CD14-positive monocyte (primary cell): ENCODE data around the gene KCNN2. TPM values are rescaled to one million over a fixed set of nuclear protein-coding genes. Genes with fewer than 3 reads are reported as not detected.

ENCODE experiments used
- DNase-seq, 3 donors: peaks; one replicate each; pipeline ENCODE4 v3.0.0-alpha.2; 2011 to 2022
- H2AFZ ChIP-seq: 2 replicates; pipeline ENCODE4 v1.6.0; 2012; ENCODE audit warnings: mild to moderate bottlenecking, low read depth, low read length, inconsistent platforms; ENCODE audit not compliant: insufficient read depth, poor library complexity, severe bottlenecking
- H3K27ac ChIP-seq, 2 donors: 1 replicate in 1 of 2; 2 replicates in 1 of 2; pipeline ENCODE4 v1.5.1; 2012 to 2013; ENCODE audit warnings: low read length in 2 of 2, control low read depth in 1 of 2, inconsistent platforms in 1 of 2, low read depth in 1 of 2, mild to moderate bottlenecking in 1 of 2
- H3K27me3 ChIP-seq, 2 donors: one replicate each; pipeline versions ENCODE4 v1.6.0 to v1.6.1; 2011 to 2013; ENCODE audit warnings: low read length in 2 of 2; ENCODE audit not compliant: control insufficient read depth in 2 of 2, insufficient read depth in 2 of 2
- H3K36me3 ChIP-seq, 2 donors: replicated peaks in 1 of 2; 1 replicate in 1 of 2; 2 replicates in 1 of 2; pipeline versions ENCODE4 v1.5.1 to v1.6.1; 2012 to 2013; ENCODE audit warnings: low read length in 2 of 2, control low read depth in 1 of 2, inconsistent platforms in 1 of 2, mild to moderate bottlenecking in 1 of 2; ENCODE audit not compliant: insufficient read depth in 2 of 2, control insufficient read depth in 1 of 2
- H3K4me1 ChIP-seq, 2 donors: 1 replicate in 1 of 2; 2 replicates in 1 of 2; pipeline versions ENCODE4 v1.5.1 to v1.6.1; 2012 to 2013; ENCODE audit warnings: low read length in 2 of 2, control low read depth in 1 of 2, inconsistent platforms in 1 of 2, mild to moderate bottlenecking in 1 of 2, moderate library complexity in 1 of 2; ENCODE audit not compliant: insufficient read depth in 2 of 2, control insufficient read depth in 1 of 2
- H3K4me2 ChIP-seq: replicated peaks from 2 replicates; pipeline ENCODE3; 2012; ENCODE audit warnings: low read length, moderate library complexity, mild to moderate bottlenecking; ENCODE audit not compliant: poor library complexity, severe bottlenecking; ENCODE audit errors: extremely low read depth
- H3K4me3 ChIP-seq, 3 experiments: fragments of 200-600 bp in 1 of 3; sonication (generic) in 1 of 3; replicated peaks in 1 of 3; 1 replicate in 2 of 3; 2 replicates in 1 of 3; pipeline ENCODE4 v1.5.1; 2011 to 2013; ENCODE audit warnings: low read length in 3 of 3, mild to moderate bottlenecking in 3 of 3, control low read depth in 2 of 3, low read depth in 2 of 3, inconsistent platforms in 1 of 3, moderate library complexity in 1 of 3
- H3K79me2 ChIP-seq: 2 replicates; pipeline ENCODE4 v1.6.0; 2012; ENCODE audit warnings: mild to moderate bottlenecking, control low read depth, inconsistent platforms, low read length, moderate library complexity; ENCODE audit not compliant: insufficient read depth
- H3K9ac ChIP-seq: 2 replicates; pipeline ENCODE4 v1.6.0; 2017; ENCODE audit warnings: low read length, mild to moderate bottlenecking; ENCODE audit not compliant: insufficient read depth, poor library complexity, severe bottlenecking
- H3K9me3 ChIP-seq, 2 donors: replicated peaks in 1 of 2; 1 replicate in 1 of 2; 2 replicates in 1 of 2; pipeline versions ENCODE4 v1.5.1 to v1.6.1; 2012 to 2013; ENCODE audit warnings: low read length in 2 of 2, control low read depth in 1 of 2; ENCODE audit not compliant: control insufficient read depth in 1 of 2, insufficient read depth in 1 of 2
- H4K20me1 ChIP-seq: 2 replicates; pipeline ENCODE4 v1.6.0; 2012; ENCODE audit warnings: mild to moderate bottlenecking, low read length, control low read depth, moderate library complexity; ENCODE audit not compliant: insufficient read depth
- H3K27ac Mint-ChIP-seq, 7 donors: one replicate each; pipeline ENCODE4 v1.8.0; 2020; ENCODE audit warnings: mild to moderate bottlenecking in 7 of 7, mixed read lengths in 7 of 7, moderate library complexity in 6 of 7, inconsistent platforms in 2 of 7
- H3K27me3 Mint-ChIP-seq, 3 donors: one replicate each; pipeline ENCODE4 v1.8.0; 2021 to 2022; ENCODE audit warnings: low read depth in 3 of 3, mild to moderate bottlenecking in 3 of 3, mixed read lengths in 3 of 3, moderate library complexity in 3 of 3, inconsistent platforms in 1 of 3
- H3K36me3 Mint-ChIP-seq, 2 donors: one replicate each; pipeline ENCODE4 v1.8.0; 2020; ENCODE audit warnings: mixed read lengths in 2 of 2, inconsistent platforms in 1 of 2, mild to moderate bottlenecking in 1 of 2
- H3K4me1 Mint-ChIP-seq: one replicate; pipeline ENCODE4 v1.8.0; 2020; ENCODE audit warnings: mild to moderate bottlenecking, mixed read lengths
- H3K4me3 Mint-ChIP-seq, 2 donors: one replicate each; pipeline ENCODE4 v1.8.0; 2020; ENCODE audit warnings: mild to moderate bottlenecking in 2 of 2, mixed read lengths in 2 of 2, moderate library complexity in 1 of 2
- H3K9me3 Mint-ChIP-seq, 7 donors: one replicate each; pipeline ENCODE4 v1.8.0; 2020 to 2022; ENCODE audit warnings: mixed read lengths in 7 of 7, mild to moderate bottlenecking in 6 of 7, moderate library complexity in 6 of 7, inconsistent platforms in 2 of 7
- CTCF ChIP-seq: fragments of 200-600 bp; IDR thresholded peaks from one replicate; pipeline ENCODE4 v1.8.0; 2022; ENCODE audit warnings: antibody characterized with exemption, mild to moderate bottlenecking
- WGBS: methylation state at CpG from one replicate; pipeline ENCODE4 v1.1.5; 2013; ENCODE audit warnings: missing lambda C conversion rate; ENCODE audit not compliant: insufficient coverage; 5-methylcytosine and 5-hydroxymethylcytosine counted together
- intact Hi-C, 2 donors: fragments of 100-400 bp; cut with micrococcal nuclease; formaldehyde crosslinking; loops; one replicate each; pipeline versions ENCODE4 v1.15.0 to v1.15.1; 2023
- polyA plus RNA-seq, 3 donors: library from polyadenylated mRNA; depleted of rRNA in 1 of 3; unstranded in 2 of 3; stranded (reverse) in 1 of 3; fragments of 300-500 nt in 2 of 3; fragments of >200 nt in 1 of 3; fragmentation: Illumina TruSeq in 2 of 3; gene quantifications; 1 replicate in 2 of 3; 2 replicates in 1 of 3; pipeline ENCODE4 v1.2.3, GENCODE V29; 2012 to 2021

The KCNN2 gene
- polyA plus RNA-seq, 3 donors = not detected

- H3K4me2 ChIP-seq = no peak overlapping the region
- H2AFZ ChIP-seq = no peak overlapping the region
- H3K9me3 ChIP-seq = no peaks in the 10 kb centered on the region
- H3K27ac ChIP-seq = no peak overlapping the region
- WGBS = no CpG with 5 or more reads among the region's 2 CpGs
- no peaks in the 10 kb centered on the region for H3K36me3 ChIP-seq
- H3K79me2 ChIP-seq = no peaks in the 10 kb centered on the region
- Mint-ChIP-seq H3K27ac (no peak overlapping the region), H3K4me3 (no peak overlapping the region), H3K4me1 (no peaks in the 10 kb centered on the region), H3K36me3 (peaks cover 0 to under 1% of the 10 kb centered on the region in 2 donors), H3K27me3 (peaks cover 31 to 35% (median 31%) of the 10 kb centered on the region in 3 donors), H3K9me3 (peaks cover 0 to 4% (median 0%) of the 10 kb centered on the region in 7 donors)
- no peak overlapping the region for H3K4me3 ChIP-seq
- DNase-seq = no peak
- TF ChIP-seq CTCF = no peak
- H3K9ac ChIP-seq = no peak overlapping the region
- intact Hi-C loops = no loop called here
- H3K4me1 ChIP-seq = peaks cover 0 to 5% of the 10 kb centered on the region in 2 donors
- H3K27me3 ChIP-seq = peaks cover 20 to 39% of the 10 kb centered on the region in 2 donors
- no peaks in the 10 kb centered on the region for H4K20me1 ChIP-seq
Measured at GRCh38 chr5:114367029-114367428, 5.2 kb downstream of the KCNN2 start.

- peaks cover 2 to 13% of the 10 kb centered on the region in 2 donors for H3K27me3 ChIP-seq
- H4K20me1 ChIP-seq = no peaks in the 10 kb centered on the region
- intact Hi-C loops = no loop called here
- H3K79me2 ChIP-seq = no peaks in the 10 kb centered on the region
- no peaks in the 10 kb centered on the region for H3K36me3 ChIP-seq
- no peak overlapping the region for H3K27ac ChIP-seq
- H3K27ac Mint-ChIP-seq = no peak overlapping the region
- H3K4me2 ChIP-seq = no peak overlapping the region
- H3K4me1 ChIP-seq = no peaks in the 10 kb centered on the region
- H3K4me3 ChIP-seq = no peak overlapping the region
- no peaks in the 10 kb centered on the region for H3K9me3 ChIP-seq
- no peak for TF ChIP-seq CTCF
- H2AFZ ChIP-seq = no peak overlapping the region
- H3K36me3 Mint-ChIP-seq = no peaks in the 10 kb centered on the region
- no peak overlapping the region for H3K9ac ChIP-seq
- 69% methylated on average over 3 of the region's 7 CpGs for WGBS
- DNase-seq = no peak
- H3K9me3 Mint-ChIP-seq = no peaks in the 10 kb centered on the region
- no peak overlapping the region for H3K4me3 Mint-ChIP-seq
- peaks cover 3 to 9% (median 6%) of the 10 kb centered on the region in 3 donors for H3K27me3 Mint-ChIP-seq
- no peaks in the 10 kb centered on the region for H3K4me1 Mint-ChIP-seq
Measured at GRCh38 chr5:114369680-114370417, 8.0 kb downstream of the KCNN2 start.
